ENCODE measurements around the gene ARHGEF16.

The ARHGEF16 gene

GRCh38 chr1:3508757-3509415 is 54.4 kb downstream of the ARHGEF16 start:
- TF ChIP-seq CTCF (IDR thresholded peaks at IDR 0.05; ENCODE audit: insufficient read depth, low read length, missing control alignments) = no peak
- CTCF ChIA-PET = interaction anchor here (0.7 kb wide), 1 partner anchor 9 kb away, joined by 3 read pairs; no protein-coding TSS in a partner anchor
- POLR2A ChIA-PET = no interaction called here
- no peak overlapping the region for H3K4me3 ChIP-seq (ENCODE audit: low read depth, low read length)
- DNase-seq (ENCODE audit: low read depth, low spot score) = no peak

DNA sequence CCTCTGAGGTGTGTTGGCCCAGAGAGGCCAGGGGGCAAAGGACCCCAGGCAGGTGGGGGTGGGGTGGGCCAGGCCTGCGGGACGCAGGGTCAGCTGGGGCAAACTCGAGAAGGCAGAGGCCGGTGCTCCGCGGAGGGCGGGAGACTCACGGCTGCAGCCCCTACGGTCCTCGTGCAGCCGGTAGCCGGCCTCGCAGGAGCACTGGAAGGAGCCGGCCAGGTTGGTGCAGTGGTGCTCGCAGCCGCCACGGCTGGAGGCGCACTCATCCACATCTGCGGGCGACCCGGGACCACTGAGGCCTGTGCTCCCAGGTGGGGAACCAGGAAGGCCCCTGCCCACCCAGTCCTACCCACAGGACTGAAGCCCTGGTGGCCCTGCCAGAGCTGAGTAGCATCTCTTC is 55.3 kb downstream of the ARHGEF16 start:
- TF ChIP-seq CTCF (IDR thresholded peaks at IDR 0.05; ENCODE audit: insufficient read depth, low read length, missing control alignments) = no peak
- ChIA-PET POLR2A (no interaction called here), CTCF (no interaction called here)
- no peak for DNase-seq (ENCODE audit: low read depth, low spot score)
- H3K4me3 ChIP-seq (ENCODE audit: low read depth, low read length) = no peak overlapping the region

DNA sequence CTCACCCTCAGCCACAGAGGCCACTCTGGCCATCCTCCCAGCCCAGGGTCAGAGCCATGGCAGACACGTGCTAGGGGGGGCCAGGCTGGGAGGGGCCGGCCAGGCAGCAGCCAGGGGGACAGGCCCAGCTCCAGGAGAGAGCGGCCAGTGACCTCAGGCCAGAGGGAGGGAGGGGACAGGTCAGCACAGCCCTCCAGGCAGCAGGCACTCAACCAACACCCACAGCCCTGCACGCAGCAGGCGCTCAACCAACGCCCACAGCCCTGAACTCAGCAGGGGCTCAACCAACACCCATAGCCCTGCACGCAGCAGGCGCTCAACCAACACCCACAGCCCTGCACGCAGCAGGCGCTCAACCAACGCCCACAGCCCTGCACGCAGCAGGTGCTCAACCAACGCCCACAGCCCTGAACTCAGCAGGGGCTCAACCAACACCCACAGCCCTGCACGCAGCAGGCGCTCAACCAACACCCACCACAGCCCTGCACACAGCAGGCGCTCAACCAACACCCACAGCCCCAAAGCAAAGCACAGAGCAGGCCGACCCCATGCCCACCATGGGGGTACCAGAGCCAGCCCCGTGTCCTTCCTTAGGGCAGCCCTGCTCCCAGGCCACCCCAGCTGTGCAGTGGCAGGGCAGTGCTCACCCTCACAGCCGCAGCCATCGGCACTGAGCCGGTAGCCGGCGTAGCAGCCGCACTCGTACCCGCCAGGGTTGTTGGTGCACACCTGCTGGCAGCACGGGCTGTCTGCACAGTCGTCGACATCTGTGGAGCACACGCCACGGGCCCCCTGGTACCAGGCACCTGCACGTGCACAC is 55.9 kb downstream of the ARHGEF16 start:
- CTCF ChIA-PET = no interaction called here
- H3K4me3 ChIP-seq (ENCODE audit: low read depth, low read length) = no peak overlapping the region
- POLR2A ChIA-PET = no interaction called here
- no peak for DNase-seq (ENCODE audit: low read depth, low spot score)
- no peak for TF ChIP-seq CTCF (IDR thresholded peaks at IDR 0.05; ENCODE audit: insufficient read depth, low read length, missing control alignments)

GRCh38 chr1:3510956-3511250 is 56.4 kb downstream of the ARHGEF16 start:
- TF ChIP-seq CTCF (IDR thresholded peaks at IDR 0.05; ENCODE audit: insufficient read depth, low read length, missing control alignments) = no peak
- no peak for DNase-seq (ENCODE audit: low read depth, low spot score)
- no peak overlapping the region for H3K4me3 ChIP-seq (ENCODE audit: low read depth, low read length)
- ChIA-PET POLR2A (no interaction called here), CTCF (no interaction called here)

DNA sequence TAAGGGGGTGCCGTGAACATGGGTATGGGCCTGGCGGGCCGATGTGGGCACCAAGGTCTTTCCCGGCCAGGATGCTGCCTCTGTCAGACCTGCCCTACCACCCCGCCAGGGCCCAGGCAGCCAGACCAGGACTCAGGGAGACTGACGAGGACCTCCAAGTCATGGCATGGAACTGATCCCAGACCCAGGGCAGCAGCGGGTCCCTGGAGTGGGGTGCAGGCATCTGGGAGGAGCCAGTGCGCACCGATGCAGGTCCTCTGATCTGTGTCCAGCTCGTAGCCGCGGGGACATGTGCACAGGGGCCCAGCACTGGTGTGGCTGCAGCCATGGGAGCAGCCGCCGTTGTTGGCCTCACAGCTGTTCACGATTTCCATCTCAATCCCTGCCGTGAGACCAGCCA is 56.8 kb downstream of the ARHGEF16 start:
- H3K4me3 ChIP-seq (ENCODE audit: low read depth, low read length) = no peak overlapping the region
- POLR2A ChIA-PET = no interaction called here
- no peak for TF ChIP-seq CTCF (IDR thresholded peaks at IDR 0.05; ENCODE audit: insufficient read depth, low read length, missing control alignments)
- DNase-seq (ENCODE audit: low read depth, low spot score) = no peak
- CTCF ChIA-PET = interaction anchor here (1.0 kb wide), 1 partner anchor 21 kb away, joined by 4 read pairs; no protein-coding TSS in a partner anchor

DNA sequence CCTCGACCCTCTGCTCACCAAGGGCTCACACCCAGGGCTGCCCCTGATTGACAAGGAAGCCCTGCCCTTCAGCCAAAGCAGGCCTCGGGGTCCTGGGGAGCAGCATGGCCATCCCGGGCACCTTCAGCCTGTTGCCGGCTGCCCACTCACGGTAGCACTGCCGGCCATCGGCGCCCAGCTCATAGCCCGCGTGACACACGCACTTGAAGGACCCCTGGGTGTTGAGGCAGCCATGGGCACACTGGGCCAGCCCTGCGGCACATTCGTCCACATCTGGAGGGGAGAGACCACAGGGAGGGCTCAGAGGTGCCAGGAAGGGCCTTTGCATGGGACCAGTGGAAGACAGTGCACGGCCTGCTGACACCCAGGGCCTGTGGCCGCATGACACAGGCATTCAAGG is 57.4 kb downstream of the ARHGEF16 start:
- no peak for DNase-seq (ENCODE audit: low read depth, low spot score)
- H3K4me3 ChIP-seq (ENCODE audit: low read depth, low read length) = no peak overlapping the region
- CTCF ChIA-PET = interaction anchor here (1.0 kb wide), 1 partner anchor 21 kb away, joined by 4 read pairs; no protein-coding TSS in a partner anchor
- TF ChIP-seq CTCF (IDR thresholded peaks at IDR 0.05; ENCODE audit: insufficient read depth, low read length, missing control alignments) = no peak
- POLR2A ChIA-PET = no interaction called here
